ENCODE measurements around the gene UBN1. TPM values are rescaled to one million over a fixed set of nuclear protein-coding genes. Genes with fewer than 3 reads are reported as not detected.

Gene UBN1
- total RNA-seq, 2 experiments from 2014 or later = 45.7 to 45.8 TPM

- Histone ChIP-seq H3K4me1 (ENCODE audit: insufficient read depth, low read length) (no peaks in the 10 kb centered on the region), H3K27ac (ENCODE audit: low read depth in 1 of 2, low read length in 2 of 2) (no peak overlapping the region), H3K4me3 (ENCODE audit: low read length) (no peak overlapping the region), H3K27me3 (ENCODE audit: control insufficient read depth in 1 of 2, insufficient read depth in 2 of 2, low read length in 2 of 2) (peaks cover 0 to 5% of the 10 kb centered on the region in 2 experiments), H3K36me3 (ENCODE audit: insufficient read depth, low read length) (no peaks in the 10 kb centered on the region), H3K9me3 (ENCODE audit: control insufficient read depth in 1 of 2, insufficient read depth in 1 of 2, low read length in 2 of 2) (peaks cover 0 to 22% of the 10 kb centered on the region in 2 experiments)
- H3K27ac Mint-ChIP-seq = no peak overlapping the region
- CTCF ChIA-PET = no interaction called here
- intact Hi-C loops (cut with DNase I, micrococcal nuclease) = no loop called here
- POLR2A ChIA-PET = no interaction called here
- no peak overlapping the region for H3K4me3 Mint-ChIP-seq
- H3K36me3 Mint-ChIP-seq (ENCODE audit: low read depth) = no peaks in the 10 kb centered on the region
- DNase-seq = no peak
- TF ChIP-seq, protein P1, sequence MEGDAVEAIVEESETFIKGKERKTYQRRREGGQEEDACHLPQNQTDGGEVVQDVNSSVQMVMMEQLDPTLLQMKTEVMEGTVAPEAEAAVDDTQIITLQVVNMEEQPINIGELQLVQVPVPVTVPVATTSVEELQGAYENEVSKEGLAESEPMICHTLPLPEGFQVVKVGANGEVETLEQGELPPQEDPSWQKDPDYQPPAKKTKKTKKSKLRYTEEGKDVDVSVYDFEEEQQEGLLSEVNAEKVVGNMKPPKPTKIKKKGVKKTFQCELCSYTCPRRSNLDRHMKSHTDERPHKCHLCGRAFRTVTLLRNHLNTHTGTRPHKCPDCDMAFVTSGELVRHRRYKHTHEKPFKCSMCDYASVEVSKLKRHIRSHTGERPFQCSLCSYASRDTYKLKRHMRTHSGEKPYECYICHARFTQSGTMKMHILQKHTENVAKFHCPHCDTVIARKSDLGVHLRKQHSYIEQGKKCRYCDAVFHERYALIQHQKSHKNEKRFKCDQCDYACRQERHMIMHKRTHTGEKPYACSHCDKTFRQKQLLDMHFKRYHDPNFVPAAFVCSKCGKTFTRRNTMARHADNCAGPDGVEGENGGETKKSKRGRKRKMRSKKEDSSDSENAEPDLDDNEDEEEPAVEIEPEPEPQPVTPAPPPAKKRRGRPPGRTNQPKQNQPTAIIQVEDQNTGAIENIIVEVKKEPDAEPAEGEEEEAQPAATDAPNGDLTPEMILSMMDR (IDR thresholded peaks at IDR 0.05) = no peak
- H3K4me1 Mint-ChIP-seq (ENCODE audit: low read depth) = no peaks in the 10 kb centered on the region
- no peaks in the 10 kb centered on the region for H3K9me3 Mint-ChIP-seq
- ATAC-seq (ENCODE audit: poor library complexity) = no peak
- peaks cover 11% of the 10 kb centered on the region for H3K27me3 Mint-ChIP-seq
Observed at GRCh38 chr16:4897328-4897727, 50.0 kb downstream of the UBN1 start.

DNA sequence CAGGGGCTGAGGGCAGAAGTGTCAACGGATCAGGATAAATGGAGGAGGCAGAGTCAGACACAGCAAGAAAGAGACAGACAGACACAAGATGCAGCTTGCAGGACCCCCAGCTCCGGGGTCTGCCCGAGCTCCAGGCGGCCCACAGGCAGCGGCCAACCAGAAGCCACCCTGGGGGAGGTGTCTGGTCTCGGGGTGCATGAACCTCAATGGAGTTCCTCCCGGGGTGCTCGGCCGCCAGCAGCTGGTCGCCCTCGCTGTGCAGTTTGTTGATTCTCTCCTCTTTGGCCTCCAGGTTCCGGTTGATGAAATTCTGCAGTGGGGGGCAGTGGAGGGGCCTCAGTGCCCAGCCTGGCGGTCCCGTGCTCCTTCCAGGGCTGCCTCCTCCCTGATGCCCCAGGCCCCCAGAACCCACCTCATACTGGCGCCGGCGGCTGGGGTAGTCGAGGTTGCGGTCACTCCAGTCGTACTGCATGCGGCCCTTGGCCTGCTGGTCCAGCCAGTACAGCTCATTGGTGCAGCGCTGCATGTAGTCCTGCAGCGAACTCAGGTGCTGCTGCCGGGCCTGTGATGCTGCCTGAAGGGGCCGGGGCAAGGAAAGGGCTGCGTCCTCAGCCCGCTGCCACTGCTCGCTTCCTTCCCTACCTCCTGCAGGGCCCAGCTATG, 51.7 kb downstream of the UBN1 start:
- H3K36me3 Mint-ChIP-seq (ENCODE audit: low read depth) = no peaks in the 10 kb centered on the region
- peaks cover 0 to 22% of the 10 kb centered on the region in 2 experiments for H3K9me3 ChIP-seq (ENCODE audit: control insufficient read depth in 1 of 2, insufficient read depth in 1 of 2, low read length in 2 of 2)
- no peaks in the 10 kb centered on the region for H3K9me3 Mint-ChIP-seq

DNA sequence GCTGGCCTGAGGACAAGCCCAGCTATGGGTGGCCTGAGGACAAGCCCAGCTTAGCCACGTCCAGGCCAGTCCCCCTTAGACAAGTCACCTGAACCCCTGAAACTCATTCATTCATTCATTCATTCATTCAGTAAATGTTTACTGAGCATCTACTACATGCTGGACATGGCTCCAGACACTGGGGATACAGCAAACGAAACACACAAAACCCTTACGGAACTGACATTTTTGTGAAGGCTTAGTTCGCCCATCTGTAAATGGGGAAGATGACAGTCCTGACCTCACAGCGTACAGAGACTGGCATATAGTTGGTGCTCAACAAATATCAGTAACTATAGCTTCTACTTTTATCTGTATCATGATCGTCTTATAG, 52.2 kb downstream of the UBN1 start:
- H3K4me1 Mint-ChIP-seq (ENCODE audit: low read depth) = no peaks in the 10 kb centered on the region
- no peak for ATAC-seq (ENCODE audit: poor library complexity)
- peaks cover 0 to 5% of the 10 kb centered on the region in 2 experiments for H3K27me3 ChIP-seq (ENCODE audit: control insufficient read depth in 1 of 2, insufficient read depth in 2 of 2, low read length in 2 of 2)
- H3K9me3 ChIP-seq (ENCODE audit: control insufficient read depth in 1 of 2, insufficient read depth in 1 of 2, low read length in 2 of 2) = peaks cover 0 to 22% of the 10 kb centered on the region in 2 experiments
- intact Hi-C loops (cut with DNase I, micrococcal nuclease) = no loop called here
- no peaks in the 10 kb centered on the region for H3K4me1 ChIP-seq (ENCODE audit: insufficient read depth, low read length)
- H3K4me3 ChIP-seq (ENCODE audit: low read length) = no peak overlapping the region
- H3K36me3 Mint-ChIP-seq (ENCODE audit: low read depth) = no peaks in the 10 kb centered on the region
- ChIA-PET POLR2A (no interaction called here), CTCF (no interaction called here)
- no peaks in the 10 kb centered on the region for H3K36me3 ChIP-seq (ENCODE audit: insufficient read depth, low read length)
- no peak overlapping the region for H3K27ac Mint-ChIP-seq
- H3K27me3 Mint-ChIP-seq = peaks cover 18% of the 10 kb centered on the region
- no peak for DNase-seq
- H3K9me3 Mint-ChIP-seq = no peaks in the 10 kb centered on the region
- TF ChIP-seq, protein P1 (IDR thresholded peaks at IDR 0.05) = no peak
- no peak overlapping the region for H3K4me3 Mint-ChIP-seq
- H3K27ac ChIP-seq (ENCODE audit: low read depth in 1 of 2, low read length in 2 of 2) = no peak overlapping the region

More for the DNA sequence above, 51.7 kb downstream of the UBN1 start:
- ChIA-PET CTCF (no interaction called here), POLR2A (no interaction called here)
- H3K27ac Mint-ChIP-seq = no peak overlapping the region
- no peaks in the 10 kb centered on the region for H3K4me1 Mint-ChIP-seq (ENCODE audit: low read depth)
- intact Hi-C loops (cut with DNase I, micrococcal nuclease) = no loop called here
- DNase-seq = no peak
- no peak overlapping the region for H3K4me3 Mint-ChIP-seq
- TF ChIP-seq, protein P1 (IDR thresholded peaks at IDR 0.05) = no peak
- ATAC-seq (ENCODE audit: poor library complexity) = no peak
- Histone ChIP-seq H3K27me3 (ENCODE audit: control insufficient read depth in 1 of 2, insufficient read depth in 2 of 2, low read length in 2 of 2) (peaks cover 0 to 5% of the 10 kb centered on the region in 2 experiments), H3K4me1 (ENCODE audit: insufficient read depth, low read length) (no peaks in the 10 kb centered on the region), H3K27ac (ENCODE audit: low read depth in 1 of 2, low read length in 2 of 2) (no peak overlapping the region), H3K4me3 (ENCODE audit: low read length) (no peak overlapping the region), H3K36me3 (ENCODE audit: insufficient read depth, low read length) (no peaks in the 10 kb centered on the region)
- H3K27me3 Mint-ChIP-seq = peaks cover 13% of the 10 kb centered on the region

Data from CD4-positive, alpha-beta T cell (primary cell).